K562 (cell line): Measurements from ENCODE around the gene RNF214. TPM values are rescaled to one million over a fixed set of nuclear protein-coding genes. Genes with fewer than 3 reads are reported as not detected.

Source experiments
- ARID1B ChIP-seq: fragments of 450-650 bp; IDR thresholded peaks from 2 replicates; pipeline ENCODE4 v1.6.1; 2016; ENCODE audit warnings: antibody characterized with exemption, mild to moderate bottlenecking, inconsistent platforms
- CHCHD3 ChIP-seq: fragments of 250-450 bp; sonication (Bioruptor Pico); IDR thresholded peaks from 2 replicates; pipeline ENCODE4 v2.1.2; 2022; ENCODE audit warnings: mild to moderate bottlenecking
- CREM ChIP-seq: IDR thresholded peaks from 2 replicates; pipeline ENCODE4 v1.6.1; 2014; ENCODE audit warnings: antibody characterized with exemption, low read depth
- EWSR1 ChIP-seq: fragments of 450-650 bp; IDR thresholded peaks from 2 replicates; pipeline ENCODE4 v1.6.1; 2018; ENCODE audit warnings: borderline replicate concordance, mild to moderate bottlenecking, low read depth, moderate library complexity; ENCODE audit not compliant: partially characterized antibody
- FOXA3 ChIP-seq, 2 experiments: fragments of 450-650 bp in 1 of 2; sonication (generic) in 1 of 2; formaldehyde crosslinking; IDR thresholded peaks in 1 of 2; conservative IDR thresholded peaks in 1 of 2; 2 replicates each; pipeline versions ENCODE4 v1.4.0 to v1.8.0; 2020 to 2022; ENCODE audit warnings: mild to moderate bottlenecking in 2 of 2, missing genetic modification reagents in 1 of 2
- FUS ChIP-seq: fragments of 200-400 bp; formaldehyde crosslinking; optimal IDR thresholded peaks from 2 replicates; pipeline ENCODE3; 2017; ENCODE audit warnings: low read depth, low read length
- GTF2E2 ChIP-seq: fragments of 200-800 bp; sonication (Bioruptor generic); IDR thresholded peaks from 2 replicates; pipeline ENCODE4 v1.6.1; 2016; ENCODE audit warnings: missing genetic modification characterization, missing compliant biosample characterization
- HDGF ChIP-seq: fragments of 450-650 bp; IDR thresholded peaks from 2 replicates; pipeline ENCODE4 v1.6.1; 2016
- JUND ChIP-seq, 2 experiments: IDR thresholded peaks; 2 replicates in 1 of 2; 3 replicates in 1 of 2; pipeline ENCODE4 v1.6.1; 2011; ENCODE audit warnings: borderline replicate concordance in 2 of 2, low read depth in 2 of 2, low read length in 2 of 2, improper control_type of control experiment in 1 of 2, missing biosample characterization in 1 of 2, missing genetic modification characterization in 1 of 2, missing genetic modification reagents in 1 of 2
- LCOR ChIP-seq: sonication (generic); formaldehyde crosslinking; IDR thresholded peaks from 2 replicates; pipeline ENCODE4 v1.8.0; 2022; ENCODE audit warnings: mild to moderate bottlenecking, missing genetic modification reagents
- MCM5 ChIP-seq: fragments of 450-650 bp; IDR thresholded peaks from 2 replicates; pipeline ENCODE4 v1.6.1; 2016; ENCODE audit warnings: low read depth
- NONO ChIP-seq, 2 experiments: fragments of 200-400 bp in 1 of 2; fragments of 450-650 bp in 1 of 2; formaldehyde crosslinking in 1 of 2; IDR thresholded peaks; 2 replicates each; pipeline ENCODE4 v1.6.1; 2017; ENCODE audit warnings: low read depth in 2 of 2, mild to moderate bottlenecking in 2 of 2, moderate library complexity in 2 of 2, low read length in 1 of 2
- RAD51 ChIP-seq: fragments of 450-650 bp; IDR thresholded peaks from 2 replicates; pipeline ENCODE4 v1.7.1; 2016; ENCODE audit warnings: low read depth, mild to moderate bottlenecking, borderline replicate concordance
- SMC3 ChIP-seq: conservative IDR thresholded peaks from 2 replicates; pipeline ENCODE4 v1.6.1; 2011; ENCODE audit warnings: low read depth, low read length, improper control_type of control experiment; ENCODE audit not compliant: insufficient read depth
- ZBTB49 ChIP-seq: sonication (generic); formaldehyde crosslinking; IDR thresholded peaks from 2 replicates; pipeline ENCODE4 v1.8.0; 2022; ENCODE audit warnings: missing genetic modification reagents, mild to moderate bottlenecking, borderline replicate concordance
- ZEB2 ChIP-seq: fragments of 450-650 bp; IDR thresholded peaks from 2 replicates; pipeline ENCODE4 v1.6.1; 2016
- ZNF263 ChIP-seq: sonication (generic); formaldehyde crosslinking; IDR thresholded peaks from 2 replicates; pipeline ENCODE4 v1.8.0; 2022; ENCODE audit warnings: mild to moderate bottlenecking, missing genetic modification reagents, borderline replicate concordance
- ZNF431 ChIP-seq: sonication (generic); formaldehyde crosslinking; IDR thresholded peaks from 2 replicates; pipeline ENCODE4 v1.8.0; 2022; ENCODE audit warnings: mild to moderate bottlenecking, missing genetic modification reagents
- ZNF57 ChIP-seq: fragments of 450-650 bp; formaldehyde crosslinking; IDR thresholded peaks from 2 replicates; pipeline ENCODE4 v1.4.0; 2020; ENCODE audit warnings: mild to moderate bottlenecking, moderate library complexity
- polyA plus RNA-seq, 8 experiments: library from polyadenylated mRNA; depleted of rRNA in 4 of 8; stranded (reverse) in 5 of 8; unstranded in 3 of 8; fragments of >200 nt; fragmentation: Nextera tagmentation in 2 of 8; fragmentation: Illumina TruSeq in 1 of 8; extraction: Ambion mirVana in 2 of 8; extraction: Trizol in 1 of 8; gene quantifications; 2 replicates each; pipeline versions ENCODE4 v1.2.1 to v1.2.3, GENCODE V29; 2011 to 2014; ENCODE audit warnings: inconsistent platforms in 1 of 8, missing spikeins in 1 of 8
- total RNA-seq, 7 experiments: library from RNA; depleted of rRNA in 6 of 7; stranded (reverse); fragments of >200 nt in 6 of 7; fragmentation: Illumina TruSeq in 2 of 7; extraction: Trizol in 2 of 7; gene quantifications; 2 replicates each; pipeline versions ENCODE4 v1.2.1 to v1.2.3, GENCODE V29; 2011 to 2021; ENCODE audit warnings: low replicate concordance in 1 of 7
- TF ChIP-seq, protein P1 (sequence below): sonication (generic); formaldehyde crosslinking; IDR thresholded peaks from 2 replicates; pipeline ENCODE4 v1.8.1; 2023; ENCODE audit warnings: mild to moderate bottlenecking, missing genetic modification reagents
- TF ChIP-seq, protein P2 (sequence below): fragments of 250-450 bp; sonication (Bioruptor Pico); IDR thresholded peaks from 2 replicates; pipeline ENCODE4 v1.5.0; 2021
- TF ChIP-seq, protein P3 (sequence below), 2 experiments: fragments of 450-650 bp in 1 of 2; sonication (generic) in 1 of 2; formaldehyde crosslinking in 1 of 2; IDR thresholded peaks in 1 of 2; conservative IDR thresholded peaks in 1 of 2; 2 replicates each; pipeline versions ENCODE4 v1.6.1 to v1.8.1; 2016 to 2023; ENCODE audit warnings: mild to moderate bottlenecking in 2 of 2, moderate library complexity in 2 of 2, inconsistent platforms in 1 of 2, missing genetic modification reagents in 1 of 2

The RNF214 gene
- total and polyA plus RNA-seq, 9 of the 15 experiments (the other 6 are each of a cell fraction or from before 2014, with no cell fraction given), result 6.6 to 24.8 (median 11.9) TPM

GRCh38 chr11:117223741-117224689, 8.5 kb upstream of the RNF214 start (continued):
- no peak for TF ChIP-seq EWSR1
- no peak for TF ChIP-seq CHCHD3 (CRISPR knock-in tag)
- TF ChIP-seq, protein P1, sequence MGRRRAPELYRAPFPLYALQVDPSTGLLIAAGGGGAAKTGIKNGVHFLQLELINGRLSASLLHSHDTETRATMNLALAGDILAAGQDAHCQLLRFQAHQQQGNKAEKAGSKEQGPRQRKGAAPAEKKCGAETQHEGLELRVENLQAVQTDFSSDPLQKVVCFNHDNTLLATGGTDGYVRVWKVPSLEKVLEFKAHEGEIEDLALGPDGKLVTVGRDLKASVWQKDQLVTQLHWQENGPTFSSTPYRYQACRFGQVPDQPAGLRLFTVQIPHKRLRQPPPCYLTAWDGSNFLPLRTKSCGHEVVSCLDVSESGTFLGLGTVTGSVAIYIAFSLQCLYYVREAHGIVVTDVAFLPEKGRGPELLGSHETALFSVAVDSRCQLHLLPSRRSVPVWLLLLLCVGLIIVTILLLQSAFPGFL, result no peak
- TF ChIP-seq ZNF431 (CRISPR knock-in tag), result no peak
- peak; percentile 97 for TF ChIP-seq ARID1B
- no peak for TF ChIP-seq MCM5
- TF ChIP-seq RAD51, result no peak
- TF ChIP-seq ZNF263 (CRISPR knock-in tag), result no peak
- TF ChIP-seq SMC3, result no peak
- TF ChIP-seq FUS, result no peak
- no peak for TF ChIP-seq ZBTB49
- peak; percentile 60; the same call in 1 of the 2 replicates for TF ChIP-seq JUND (IDR thresholded peaks at IDR 0.05; ENCODE audit: borderline replicate concordance, low read depth, low read length)
- TF ChIP-seq JUND (tag; IDR thresholded peaks at IDR 0.05; ENCODE audit: borderline replicate concordance, low read depth, low read length), result peak; percentile 44; the same call in 1 of the 3 replicates
- TF ChIP-seq NONO (IDR thresholded peaks at IDR 0.05; ENCODE audit: low read depth in 2 of 2, low read length in 1 of 2), result peak in 1 of 2 experiments; percentile 63; a peak in 1 of 4 replicates
- 0 out of 2 replicates have a peak, but pooled peaks have one; percentile 35 for TF ChIP-seq ZEB2
- no peak for TF ChIP-seq GTF2E2 (tag)
- TF ChIP-seq, protein P2, sequence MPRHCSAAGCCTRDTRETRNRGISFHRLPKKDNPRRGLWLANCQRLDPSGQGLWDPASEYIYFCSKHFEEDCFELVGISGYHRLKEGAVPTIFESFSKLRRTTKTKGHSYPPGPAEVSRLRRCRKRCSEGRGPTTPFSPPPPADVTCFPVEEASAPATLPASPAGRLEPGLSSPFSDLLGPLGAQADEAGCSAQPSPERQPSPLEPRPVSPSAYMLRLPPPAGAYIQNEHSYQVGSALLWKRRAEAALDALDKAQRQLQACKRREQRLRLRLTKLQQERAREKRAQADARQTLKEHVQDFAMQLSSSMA (CRISPR knock-in tag), result no peak
- peak; percentile 63 for TF ChIP-seq CREM
- no peak for TF ChIP-seq HDGF
- TF ChIP-seq, protein P3, sequence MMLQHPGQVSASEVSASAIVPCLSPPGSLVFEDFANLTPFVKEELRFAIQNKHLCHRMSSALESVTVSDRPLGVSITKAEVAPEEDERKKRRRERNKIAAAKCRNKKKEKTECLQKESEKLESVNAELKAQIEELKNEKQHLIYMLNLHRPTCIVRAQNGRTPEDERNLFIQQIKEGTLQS (IDR thresholded peaks at IDR 0.05), result no peak; the same call in 1 of the 2 replicates
- TF ChIP-seq, protein P3 (CRISPR knock-in tag; conservative IDR thresholded peaks at IDR 0.05), result no peak
- no peak for TF ChIP-seq ZNF57 (CRISPR knock-in tag)
- no peak for TF ChIP-seq FOXA3 (CRISPR knock-in tag; conservative IDR thresholded peaks at IDR 0.05 in 1 of 2, IDR thresholded peaks at IDR 0.05 in 1 of 2)
- TF ChIP-seq LCOR (CRISPR knock-in tag), result no peak
